Small intestine (tissue), 7 donors: ENCODE results near the gene ARHGEF10L. TPM values are rescaled to one million over a fixed set of nuclear protein-coding genes. Genes with fewer than 3 reads are reported as not detected.

Experiments used
- DNase-seq, 2 donors: peaks; one replicate each; pipeline versions ENCODE4 v3.0.0 to v3.0.0-alpha.2; 2013
- FAIRE-seq: peaks from 2 replicates; lab custom pipeline; 2012; peaks lifted over from hg19 to GRCh38; lab: Jason Lieb, UNC
- H3K27ac ChIP-seq, 3 donors: one replicate each; pipeline ENCODE4 v1.5.1; 2013; ENCODE audit warnings: low read length in 2 of 3, mild to moderate bottlenecking in 2 of 3, control low read depth in 1 of 3, inconsistent platforms in 1 of 3, low read depth in 1 of 3, moderate library complexity in 1 of 3
- H3K27me3 ChIP-seq, 3 donors: one replicate each; pipeline ENCODE4 v1.6.1; 2013; ENCODE audit warnings: low read length in 3 of 3, inconsistent platforms in 1 of 3; ENCODE audit not compliant: control insufficient read depth in 3 of 3, insufficient read depth in 3 of 3
- H3K36me3 ChIP-seq, 3 donors: one replicate each; pipeline ENCODE4 v1.6.1; 2013; ENCODE audit warnings: low read length in 3 of 3, inconsistent platforms in 1 of 3, low read depth in 1 of 3, mild to moderate bottlenecking in 1 of 3, moderate library complexity in 1 of 3; ENCODE audit not compliant: control insufficient read depth in 3 of 3, insufficient read depth in 2 of 3
- H3K4me1 ChIP-seq, 3 donors: one replicate each; pipeline ENCODE4 v1.6.1; 2013; ENCODE audit warnings: low read length in 2 of 3, inconsistent platforms in 1 of 3, low read depth in 1 of 3, mild to moderate bottlenecking in 1 of 3, moderate library complexity in 1 of 3; ENCODE audit not compliant: control insufficient read depth in 3 of 3, insufficient read depth in 2 of 3
- H3K4me3 ChIP-seq, 3 donors: one replicate each; pipeline ENCODE4 v1.5.1; 2013; ENCODE audit warnings: low read length in 3 of 3, control low read depth in 1 of 3, inconsistent platforms in 1 of 3, low read depth in 1 of 3, mild to moderate bottlenecking in 1 of 3, moderate library complexity in 1 of 3
- H3K9me3 ChIP-seq, 2 donors: one replicate each; pipeline ENCODE4 v1.6.1; 2013; ENCODE audit warnings: low read depth in 1 of 2, low read length in 1 of 2; ENCODE audit not compliant: control insufficient read depth in 2 of 2, insufficient read depth in 1 of 2
- WGBS, 3 donors: extraction: QIAGEN DNeasy Blood & Tissue Kit; methylation state at CpG; one replicate each; pipeline ENCODE4 v1.1.7; 2013; 5-methylcytosine and 5-hydroxymethylcytosine counted together
- polyA plus RNA-seq, 4 donors: library from polyadenylated mRNA; stranded (reverse) in 3 of 4; unstranded in 1 of 4; fragments of 200-250 nt in 3 of 4; fragments of 120-200 nt in 1 of 4; gene quantifications; one replicate each; pipeline versions ENCODE4 v1.2.1 to v1.2.3, GENCODE V29; 2013
- donor health status: healthy with polysubstance abuse.
- donor health status: control.
- donor health status: control.
- donor health status: Bipolar disorder and iron deficiency.
- donor health status: healthy.

Gene ARHGEF10L
- polyA plus RNA-seq, 4 donors: 5.6 to 120 (median 35.0) TPM

GRCh38 chr1:17549384-17549783 is 9.9 kb downstream of the ARHGEF10L start:
- no peak for FAIRE-seq
- H3K9me3 ChIP-seq: peaks cover 0 to 2% of the 10 kb centered on the region in 2 donors
- no peak overlapping the region for H3K4me3 ChIP-seq
- DNase-seq: no peak
- 79 to 83% (median 79%) methylated on average over 3 of the region's 3 CpGs for WGBS, 3 donors
- no peak overlapping the region for H3K27ac ChIP-seq
- H3K27me3 ChIP-seq: peaks cover 0 to 8% (median 0%) of the 10 kb centered on the region in 3 donors
- no peaks in the 10 kb centered on the region for H3K36me3 ChIP-seq
- peaks cover 0 to 19% (median 12%) of the 10 kb centered on the region in 3 donors for H3K4me1 ChIP-seq

DNA sequence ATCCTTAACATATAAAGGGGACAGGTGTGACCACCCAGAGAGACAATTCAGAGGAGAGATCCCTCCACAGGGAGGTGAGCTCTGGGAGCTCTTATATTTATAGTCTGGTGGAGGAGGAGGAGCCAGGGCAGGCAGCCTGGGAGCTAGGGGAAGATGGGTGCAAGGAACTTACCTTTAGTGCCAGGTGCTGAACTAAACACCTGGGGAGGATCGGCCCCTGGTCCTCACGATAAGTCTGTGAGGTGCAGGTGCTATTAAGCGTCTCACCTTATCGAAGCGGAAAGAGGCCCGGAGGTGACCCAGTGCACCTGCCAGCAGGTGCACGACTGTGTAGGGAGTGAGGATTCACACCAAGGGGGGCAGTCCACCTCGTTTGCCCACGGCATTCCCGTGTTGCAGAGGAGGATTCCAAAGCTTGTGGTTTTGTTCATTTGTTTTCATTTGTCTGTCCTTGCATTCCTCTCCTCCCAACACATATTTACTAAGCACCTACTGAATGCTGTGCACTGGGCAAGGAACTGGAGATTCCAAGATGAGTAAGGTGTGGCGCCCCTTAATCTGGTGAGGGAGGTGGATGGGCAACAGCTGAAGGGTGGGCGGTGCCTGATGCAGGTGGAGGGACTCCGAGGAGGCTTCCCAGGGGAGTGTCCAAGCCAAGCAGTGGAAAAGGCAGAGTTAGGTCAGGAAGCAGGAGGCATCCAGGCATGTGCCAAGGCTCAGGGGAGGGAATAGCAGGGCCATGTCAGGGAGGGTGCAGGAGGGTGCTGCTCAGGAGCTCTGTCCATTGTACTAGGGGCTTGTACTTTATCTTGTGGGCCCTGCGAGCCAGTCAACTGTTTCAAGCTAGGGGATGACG is 11.5 kb downstream of the ARHGEF10L start:
- no peak for FAIRE-seq
- WGBS, 3 donors: 8 to 43% (median 19%) methylated on average over 15 of the region's 15 CpGs
- peak overlapping the region in 2 of 3 donors; percentile 28 to 83 for H3K27ac ChIP-seq
- peaks cover 0 to 19% (median 3%) of the 10 kb centered on the region in 3 donors for H3K4me1 ChIP-seq
- H3K4me3 ChIP-seq: no peak overlapping the region
- no peaks in the 10 kb centered on the region for H3K36me3 ChIP-seq
- no peaks in the 10 kb centered on the region for H3K9me3 ChIP-seq
- DNase-seq: peak; percentile 64 to 73
- H3K27me3 ChIP-seq: no peaks in the 10 kb centered on the region

- WGBS, 3 donors: 10 to 34% (median 26%) methylated on average over 8 of the region's 8 CpGs
- no peak overlapping the region for H3K4me3 ChIP-seq
- H3K27me3 ChIP-seq: no peaks in the 10 kb centered on the region
- FAIRE-seq: no peak
- H3K27ac ChIP-seq: peak overlapping the region in 2 of 3 donors; percentile 28 to 83
- peak in 1 of 2 donors; percentile 30 for DNase-seq
- H3K4me1 ChIP-seq: peaks cover 0 to 19% (median 3%) of the 10 kb centered on the region in 3 donors
- no peaks in the 10 kb centered on the region for H3K9me3 ChIP-seq
- no peaks in the 10 kb centered on the region for H3K36me3 ChIP-seq
These were observed 12.3 kb downstream of the ARHGEF10L start for GRCh38 chr1:17551755-17552234.

DNA sequence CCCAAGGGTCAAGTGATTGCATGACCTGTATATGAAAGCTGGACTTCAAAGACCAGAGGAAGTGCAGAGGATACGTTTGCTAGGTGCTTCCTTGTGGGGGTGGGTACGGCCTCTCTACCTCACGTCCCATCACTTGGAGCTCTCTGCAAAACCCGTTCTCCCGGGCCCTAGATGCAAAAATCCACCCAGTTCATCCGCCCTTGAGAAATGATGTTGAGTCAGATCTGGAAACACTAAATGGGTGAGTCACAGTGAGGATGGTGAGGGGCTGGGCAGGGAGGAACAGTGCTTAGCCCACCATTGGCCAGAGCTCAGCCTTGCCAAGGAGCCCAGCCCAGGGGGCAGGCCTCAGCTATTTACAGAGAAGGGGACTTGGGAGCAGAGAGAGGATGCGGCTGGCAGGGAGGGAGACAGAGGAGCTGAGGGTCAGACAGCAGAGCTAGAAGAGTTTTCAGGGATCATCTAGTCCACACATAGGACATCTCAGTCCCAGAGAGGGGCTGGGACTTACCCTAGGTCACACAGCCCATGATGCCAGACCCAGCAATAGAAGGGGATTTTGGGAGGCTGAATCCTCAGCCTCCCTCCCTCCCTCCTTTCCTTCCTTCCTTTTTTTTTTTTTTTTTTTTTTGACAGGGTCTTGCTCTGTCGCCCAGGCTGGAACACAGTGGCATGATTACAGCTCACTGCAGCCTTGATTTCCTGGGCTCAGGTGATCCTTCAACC is 14.6 kb downstream of the ARHGEF10L start:
- no peaks in the 10 kb centered on the region for H3K9me3 ChIP-seq
- H3K4me3 ChIP-seq: no peak overlapping the region
- peak overlapping the region in 1 of 3 donors; percentile 11 for H3K27ac ChIP-seq
- 67 to 78% (median 77%) methylated on average over 8 of the region's 8 CpGs for WGBS, 3 donors
- FAIRE-seq (no peak), DNase-seq (no peak)
- H3K4me1 ChIP-seq: peaks cover 0 to 21% (median 6%) of the 10 kb centered on the region in 3 donors
- no peaks in the 10 kb centered on the region for H3K36me3 ChIP-seq
- no peaks in the 10 kb centered on the region for H3K27me3 ChIP-seq

GRCh38 chr1:17554954-17555353 is 15.5 kb downstream of the ARHGEF10L start:
- Histone ChIP-seq H3K36me3 (no peaks in the 10 kb centered on the region), H3K27me3 (no peaks in the 10 kb centered on the region), H3K4me3 (no peak overlapping the region), H3K27ac (no peak overlapping the region), H3K4me1 (peaks cover 4 to 29% (median 6%) of the 10 kb centered on the region in 3 donors), H3K9me3 (no peaks in the 10 kb centered on the region)
- FAIRE-seq (no peak), DNase-seq (no peak)
- WGBS, 3 donors: 79 to 85% (median 84%) methylated on average over 2 of the region's 2 CpGs

DNA sequence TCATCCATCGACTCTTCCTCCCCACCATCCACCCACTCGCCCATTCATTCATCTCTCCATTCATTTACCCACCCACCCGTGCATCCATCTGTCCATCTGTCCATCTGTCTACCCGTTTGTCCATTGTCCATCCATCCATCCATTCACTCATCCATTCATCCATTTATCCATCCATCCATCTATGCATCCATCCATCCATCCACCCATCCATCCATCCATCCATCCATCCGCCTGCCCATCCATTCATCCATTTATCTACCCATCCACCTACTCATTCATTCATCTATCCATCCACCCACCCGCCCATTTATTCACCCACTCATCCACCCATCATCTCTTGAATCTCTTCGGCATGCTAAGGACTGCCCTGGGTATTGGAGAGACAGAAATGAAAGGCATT is 18.5 kb downstream of the ARHGEF10L start:
- FAIRE-seq (no peak), DNase-seq (no peak)
- Histone ChIP-seq H3K36me3 (no peaks in the 10 kb centered on the region), H3K27ac (no peak overlapping the region), H3K4me1 (peaks cover 3 to 24% (median 4%) of the 10 kb centered on the region in 3 donors), H3K27me3 (no peaks in the 10 kb centered on the region), H3K9me3 (no peaks in the 10 kb centered on the region), H3K4me3 (no peak overlapping the region)
- 88 to 93% (median 89%) methylated on average over 7 of the region's 7 CpGs for WGBS, 3 donors

DNA sequence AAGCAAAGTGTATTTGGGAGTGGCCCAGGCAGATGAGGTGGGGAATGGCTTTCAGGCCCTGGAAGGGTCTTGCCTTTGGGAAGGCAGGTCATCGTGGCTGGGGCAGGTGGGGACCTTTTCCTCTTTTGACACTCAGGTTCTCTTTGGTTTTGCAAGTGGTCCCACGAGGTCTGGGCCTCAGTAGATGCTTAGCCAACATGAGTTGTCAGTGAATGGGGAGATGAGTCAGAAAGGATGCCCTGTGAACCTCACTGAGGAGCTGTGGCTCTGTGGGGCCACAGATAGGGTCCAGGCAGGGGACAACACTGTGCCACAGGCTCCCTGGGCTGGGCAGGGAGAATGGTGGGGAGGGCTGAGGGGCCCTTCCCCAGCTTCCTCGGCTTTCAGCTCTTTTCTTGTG is 19.0 kb downstream of the ARHGEF10L start:
- FAIRE-seq: no peak
- Histone ChIP-seq H3K4me1 (peaks cover 3 to 24% (median 4%) of the 10 kb centered on the region in 3 donors), H3K27ac (peak overlapping the region in 1 of 3 donors; percentile 82)

GRCh38 chr1:17558954-17559614 is 19.6 kb downstream of the ARHGEF10L start:
- WGBS, 3 donors: 58 to 69% (median 64%) methylated on average over 8 of the region's 8 CpGs
- Histone ChIP-seq H3K4me1 (peaks cover 3 to 25% (median 4%) of the 10 kb centered on the region in 3 donors), H3K27ac (peak overlapping the region; percentile 42 to 82 (median 52)), H3K36me3 (no peaks in the 10 kb centered on the region), H3K9me3 (no peaks in the 10 kb centered on the region), H3K4me3 (no peak overlapping the region), H3K27me3 (no peaks in the 10 kb centered on the region)
- DNase-seq (no peak), FAIRE-seq (no peak)

More for the DNA sequence above, 19.0 kb downstream of the ARHGEF10L start:
- DNase-seq: no peak
- Histone ChIP-seq H3K27me3 (no peaks in the 10 kb centered on the region), H3K9me3 (no peaks in the 10 kb centered on the region), H3K36me3 (no peaks in the 10 kb centered on the region), H3K4me3 (no peak overlapping the region)
- 62 to 84% (median 66%) methylated on average over 3 of the region's 3 CpGs for WGBS, 3 donors
